Measurements from ENCODE around the gene GINS3. TPM values are rescaled to one million over a fixed set of nuclear protein-coding genes. Genes with fewer than 3 reads are reported as not detected.

GINS3 gene
- total RNA-seq, 1 donor from 2014 or later = 22.2 TPM

DNA sequence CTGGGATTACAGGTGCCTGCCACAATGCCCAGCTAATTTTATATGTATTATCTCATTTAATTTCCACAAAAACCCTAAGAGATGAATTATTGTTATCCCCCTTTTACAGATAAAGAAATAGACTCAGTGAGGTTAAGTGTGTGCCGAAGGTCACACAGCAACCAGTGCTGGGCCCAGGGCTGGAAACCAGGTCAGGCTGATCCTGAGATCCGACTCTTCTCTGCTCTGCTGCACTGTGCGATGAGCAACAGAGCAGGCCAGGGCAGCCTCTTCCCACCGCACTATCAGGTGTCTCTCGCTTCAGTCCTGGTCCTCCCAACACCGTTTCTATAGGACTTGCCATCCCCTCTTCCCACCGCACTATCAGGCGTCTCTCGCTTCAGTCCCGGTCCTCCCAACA, 24.8 kb downstream of the GINS3 start:
- TF ChIP-seq, protein P1, sequence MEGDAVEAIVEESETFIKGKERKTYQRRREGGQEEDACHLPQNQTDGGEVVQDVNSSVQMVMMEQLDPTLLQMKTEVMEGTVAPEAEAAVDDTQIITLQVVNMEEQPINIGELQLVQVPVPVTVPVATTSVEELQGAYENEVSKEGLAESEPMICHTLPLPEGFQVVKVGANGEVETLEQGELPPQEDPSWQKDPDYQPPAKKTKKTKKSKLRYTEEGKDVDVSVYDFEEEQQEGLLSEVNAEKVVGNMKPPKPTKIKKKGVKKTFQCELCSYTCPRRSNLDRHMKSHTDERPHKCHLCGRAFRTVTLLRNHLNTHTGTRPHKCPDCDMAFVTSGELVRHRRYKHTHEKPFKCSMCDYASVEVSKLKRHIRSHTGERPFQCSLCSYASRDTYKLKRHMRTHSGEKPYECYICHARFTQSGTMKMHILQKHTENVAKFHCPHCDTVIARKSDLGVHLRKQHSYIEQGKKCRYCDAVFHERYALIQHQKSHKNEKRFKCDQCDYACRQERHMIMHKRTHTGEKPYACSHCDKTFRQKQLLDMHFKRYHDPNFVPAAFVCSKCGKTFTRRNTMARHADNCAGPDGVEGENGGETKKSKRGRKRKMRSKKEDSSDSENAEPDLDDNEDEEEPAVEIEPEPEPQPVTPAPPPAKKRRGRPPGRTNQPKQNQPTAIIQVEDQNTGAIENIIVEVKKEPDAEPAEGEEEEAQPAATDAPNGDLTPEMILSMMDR (conservative IDR thresholded peaks at IDR 0.05) = no peak
- Mint-ChIP-seq H3K36me3 (ENCODE audit: low read depth) (no peaks in the 10 kb centered on the region), H3K9me3 (no peaks in the 10 kb centered on the region), H3K27me3 (ENCODE audit: low read depth) (no peaks in the 10 kb centered on the region), H3K4me1 (no peaks in the 10 kb centered on the region), H3K27ac (ENCODE audit: unreplicated experiment) (no peak overlapping the region), H3K4me3 (no peak overlapping the region)
- no peak for DNase-seq (ENCODE audit: low read depth, low spot score)

DNA sequence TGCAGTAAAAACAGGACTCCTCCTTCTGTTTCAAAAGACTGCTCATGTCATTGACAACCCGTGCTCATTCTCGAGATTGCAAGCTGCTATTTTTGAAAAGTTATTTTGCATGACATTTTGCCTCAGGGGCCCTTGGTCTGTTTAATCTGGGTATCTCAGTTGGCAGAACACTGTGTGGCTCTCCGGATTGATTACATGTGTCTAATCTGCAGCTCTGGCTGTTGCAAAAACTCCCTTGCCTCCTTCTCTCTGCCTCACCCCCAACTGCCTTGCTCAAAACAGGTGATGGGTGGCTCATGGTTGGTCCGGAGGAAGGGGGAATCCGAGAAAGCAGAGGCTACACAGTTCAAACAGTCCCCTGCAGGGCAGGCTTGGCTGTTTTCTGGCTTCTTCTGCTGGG, 25.3 kb downstream of the GINS3 start:
- no peak for DNase-seq (ENCODE audit: low read depth, low spot score)
- no peaks in the 10 kb centered on the region for H3K27me3 Mint-ChIP-seq (ENCODE audit: low read depth)
- TF ChIP-seq, protein P1 (conservative IDR thresholded peaks at IDR 0.05) = no peak

DNA sequence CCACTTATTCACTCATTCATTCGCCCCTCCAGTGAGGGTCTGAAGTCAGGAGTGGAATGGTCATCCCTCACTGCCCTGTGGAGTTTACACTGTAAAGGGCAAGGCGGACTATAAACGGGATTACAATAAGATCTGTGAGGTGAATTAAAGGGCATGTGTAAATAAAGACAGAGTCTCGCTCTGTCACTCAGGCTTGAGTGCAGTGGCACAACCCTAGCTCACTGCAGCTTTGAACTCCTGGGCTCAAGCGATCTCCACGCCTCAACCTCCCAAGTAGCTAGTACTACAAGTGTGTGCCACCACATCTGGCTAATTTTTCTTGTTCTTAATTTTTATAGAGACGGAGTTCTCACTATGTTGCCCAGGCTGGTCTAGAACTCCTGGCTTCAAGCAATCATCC, 25.8 kb downstream of the GINS3 start:
- H3K36me3 Mint-ChIP-seq (ENCODE audit: low read depth) = no peaks in the 10 kb centered on the region
- H3K9me3 Mint-ChIP-seq = no peaks in the 10 kb centered on the region
- no peak overlapping the region for H3K27ac Mint-ChIP-seq (ENCODE audit: unreplicated experiment)
- H3K4me3 Mint-ChIP-seq = no peak overlapping the region
- no peaks in the 10 kb centered on the region for H3K4me1 Mint-ChIP-seq
- no peaks in the 10 kb centered on the region for H3K27me3 Mint-ChIP-seq (ENCODE audit: low read depth)
- no peak for DNase-seq (ENCODE audit: low read depth, low spot score)
- TF ChIP-seq, protein P1 (conservative IDR thresholded peaks at IDR 0.05) = no peak

More for the DNA sequence above, 25.3 kb downstream of the GINS3 start:
- no peaks in the 10 kb centered on the region for H3K36me3 Mint-ChIP-seq (ENCODE audit: low read depth)
- no peaks in the 10 kb centered on the region for H3K4me1 Mint-ChIP-seq
- no peaks in the 10 kb centered on the region for H3K9me3 Mint-ChIP-seq
- no peak overlapping the region for H3K4me3 Mint-ChIP-seq
- H3K27ac Mint-ChIP-seq (ENCODE audit: unreplicated experiment) = no peak overlapping the region

DNA sequence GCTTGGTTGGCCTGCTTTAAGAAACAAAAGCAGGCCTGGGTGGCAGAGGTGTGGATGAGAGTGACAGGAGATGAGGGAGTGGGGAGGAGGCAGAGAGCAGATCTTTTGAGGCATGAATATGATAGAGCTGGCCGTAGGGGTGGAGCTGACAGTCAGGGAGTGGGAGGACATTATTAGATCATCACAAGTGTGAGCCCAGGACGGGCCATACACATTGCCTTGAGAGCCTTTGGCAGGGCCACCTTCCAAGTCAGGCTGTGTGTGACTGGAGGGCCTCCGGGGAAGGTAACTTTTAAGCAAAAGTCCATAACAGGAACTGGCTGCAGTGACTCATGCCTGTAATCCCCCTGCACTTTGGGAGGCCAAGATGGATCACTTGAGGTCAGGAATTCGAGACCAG, 26.3 kb downstream of the GINS3 start:
- no peaks in the 10 kb centered on the region for H3K36me3 Mint-ChIP-seq (ENCODE audit: low read depth)
- TF ChIP-seq, protein P1 (conservative IDR thresholded peaks at IDR 0.05) = no peak
- H3K27ac Mint-ChIP-seq (ENCODE audit: unreplicated experiment) = no peak overlapping the region
- H3K4me3 Mint-ChIP-seq = no peak overlapping the region
- H3K27me3 Mint-ChIP-seq (ENCODE audit: low read depth) = no peaks in the 10 kb centered on the region
- H3K4me1 Mint-ChIP-seq = no peaks in the 10 kb centered on the region
- no peak for DNase-seq (ENCODE audit: low read depth, low spot score)
- no peaks in the 10 kb centered on the region for H3K9me3 Mint-ChIP-seq

DNA sequence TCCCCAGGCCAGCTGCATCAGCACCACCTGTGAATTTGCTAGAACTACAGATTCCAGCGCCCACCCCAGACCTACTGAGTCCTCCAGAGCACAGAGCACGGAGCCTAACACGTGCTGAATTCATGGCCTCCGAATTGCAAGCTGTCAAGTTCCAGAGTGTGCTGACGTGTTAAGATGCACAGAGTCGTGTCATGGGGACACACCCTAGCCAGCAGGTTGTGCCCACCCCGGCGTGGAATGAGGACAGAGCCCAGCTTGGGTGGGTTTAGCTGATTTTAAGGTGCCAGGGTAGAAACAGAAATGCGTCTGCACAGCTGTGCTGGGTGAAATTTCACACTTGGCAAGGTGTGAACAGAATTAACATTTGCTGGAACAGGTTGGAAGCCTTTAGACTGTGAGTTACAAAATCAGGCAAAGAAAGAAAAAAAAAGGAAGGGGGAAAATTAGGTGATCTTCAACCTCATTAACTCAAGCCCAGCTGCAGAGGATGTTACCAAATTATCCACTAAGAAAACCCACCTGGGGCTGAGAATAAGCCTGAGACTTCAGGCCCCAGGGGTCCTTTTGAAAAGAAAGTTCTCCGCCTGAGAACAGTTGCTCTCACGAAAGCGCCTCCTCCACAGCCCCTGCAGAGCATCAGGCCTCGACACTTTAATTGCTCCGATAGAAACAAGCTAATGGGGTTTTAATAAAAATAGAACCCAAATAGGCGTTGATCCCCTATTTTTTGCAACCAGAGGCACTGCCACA, 27.1 kb downstream of the GINS3 start:
- Mint-ChIP-seq H3K4me1 (no peaks in the 10 kb centered on the region), H3K36me3 (ENCODE audit: low read depth) (no peaks in the 10 kb centered on the region), H3K27ac (ENCODE audit: unreplicated experiment) (peak overlapping the region; percentile 35), H3K4me3 (no peak overlapping the region), H3K27me3 (ENCODE audit: low read depth) (no peaks in the 10 kb centered on the region), H3K9me3 (no peaks in the 10 kb centered on the region)
- no peak for DNase-seq (ENCODE audit: low read depth, low spot score)
- TF ChIP-seq, protein P1 (conservative IDR thresholded peaks at IDR 0.05) = no peak
